Ammon's horn (tissue), 1 donor: ENCODE measurements around the gene KLKB1.
"Not testable (repeated sequence)": the region's sequence is repeated elsewhere in the genome, so short reads cannot be mapped to it uniquely, and the experiment has no call there.

Source experiments
- DNase-seq: peaks from one replicate; pipeline ENCODE4 v3.0.0-alpha.2; 2016; ENCODE audit warnings: low spot score

KLKB1 gene

DNA sequence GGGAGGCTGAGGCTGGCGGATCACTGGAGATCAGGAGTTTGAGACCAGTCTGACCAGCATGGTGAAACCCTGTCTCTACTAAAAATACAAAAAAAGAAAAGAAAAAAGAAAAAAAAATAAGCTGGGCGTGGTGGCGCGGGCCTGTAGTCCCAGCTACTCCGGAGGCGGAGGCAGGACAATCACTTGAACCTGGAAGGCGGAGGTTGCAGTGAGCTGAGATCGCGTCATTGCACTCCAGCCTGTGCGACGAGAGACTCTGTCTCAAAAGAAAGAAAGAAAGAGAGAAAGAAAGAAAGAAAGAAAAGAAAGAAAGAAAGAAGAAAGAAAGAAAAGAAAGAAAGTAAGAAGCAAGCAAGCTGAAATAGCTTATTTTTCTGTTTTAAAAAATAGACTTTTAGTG is 37.9 kb downstream of the KLKB1 start:
- DNase-seq: not testable (repeated sequence)

DNA sequence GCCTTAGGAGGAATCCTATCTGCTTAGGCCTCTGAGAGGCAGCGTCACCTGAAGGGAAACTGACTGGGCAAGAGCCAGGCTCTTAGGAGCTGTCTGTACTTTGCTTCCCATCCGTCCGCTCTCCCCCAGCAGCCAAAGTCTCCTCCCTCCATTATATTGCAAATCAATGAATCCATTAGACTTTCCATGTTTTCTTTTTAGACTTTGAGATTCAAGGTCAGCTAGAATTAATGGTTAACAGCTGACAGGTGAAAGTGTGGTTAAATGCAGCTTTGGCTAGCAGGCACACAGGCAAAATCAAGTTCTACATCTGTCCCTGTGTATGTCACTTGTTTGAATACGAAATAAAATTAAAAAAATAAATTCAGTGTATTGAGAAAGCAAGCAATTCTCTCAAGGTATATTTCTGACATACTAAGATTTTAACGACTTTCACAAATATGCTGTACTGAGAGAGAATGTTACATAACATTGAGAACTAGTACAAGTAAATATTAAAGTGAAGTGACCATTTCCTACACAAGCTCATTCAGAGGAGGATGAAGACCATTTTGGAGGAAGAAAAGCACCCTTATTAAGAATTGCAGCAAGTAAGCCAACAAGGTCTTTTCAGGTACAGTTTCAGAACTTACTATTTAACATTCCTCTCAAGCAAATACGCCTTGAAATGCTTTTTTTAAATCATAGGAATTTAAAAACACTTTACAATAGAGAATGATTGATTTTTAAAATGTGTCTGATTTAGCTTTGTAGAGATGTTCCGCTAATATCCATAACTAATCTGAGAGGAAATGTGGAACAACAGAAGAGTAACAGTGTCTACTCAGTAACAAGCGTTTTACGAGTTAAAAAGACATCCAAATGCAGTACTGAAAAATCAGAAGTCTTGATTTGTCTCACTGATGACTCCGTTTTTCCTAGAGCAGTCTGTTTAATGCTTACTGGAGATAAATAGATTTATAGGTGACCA is 38.7 kb downstream of the KLKB1 start, which contains the start of gene F11:
F11 (plus strand) TSS at position 507 of the 970 bp plus-strand sequence. CDS start 948 bp downstream, outside the sequence.
- no peak for DNase-seq

GRCh38 chr4:186266729-186267456 is 39.6 kb downstream of the KLKB1 start:
- DNase-seq: no peak

DNA sequence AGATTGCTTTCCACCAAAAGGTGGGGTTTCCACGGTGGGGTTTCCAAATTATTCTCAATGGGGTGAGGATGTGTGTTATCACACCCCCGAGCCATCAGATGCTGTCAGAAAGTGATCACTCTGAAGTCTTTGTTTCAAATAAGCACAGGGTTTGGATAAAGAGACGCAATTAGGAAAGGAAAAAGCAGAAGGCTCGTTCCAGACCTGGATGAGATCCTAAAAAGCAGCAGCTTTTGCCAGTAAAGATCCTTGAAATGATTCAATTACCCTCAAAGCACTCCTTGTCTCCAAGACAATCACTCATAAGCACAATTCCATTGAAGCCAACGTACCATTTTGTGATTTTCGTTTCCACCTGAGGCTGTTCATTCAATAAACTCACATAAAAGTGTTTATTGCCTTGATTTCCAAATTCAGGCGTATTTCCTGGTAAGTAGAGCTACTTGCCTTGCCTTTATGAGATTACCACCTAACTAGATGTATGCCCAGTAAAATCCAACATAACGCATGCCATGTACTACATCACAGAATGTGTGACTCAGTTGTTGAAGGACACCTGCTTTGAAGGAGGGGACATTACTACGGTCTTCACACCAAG is 43.9 kb downstream of the KLKB1 start:
- no peak for DNase-seq

DNA sequence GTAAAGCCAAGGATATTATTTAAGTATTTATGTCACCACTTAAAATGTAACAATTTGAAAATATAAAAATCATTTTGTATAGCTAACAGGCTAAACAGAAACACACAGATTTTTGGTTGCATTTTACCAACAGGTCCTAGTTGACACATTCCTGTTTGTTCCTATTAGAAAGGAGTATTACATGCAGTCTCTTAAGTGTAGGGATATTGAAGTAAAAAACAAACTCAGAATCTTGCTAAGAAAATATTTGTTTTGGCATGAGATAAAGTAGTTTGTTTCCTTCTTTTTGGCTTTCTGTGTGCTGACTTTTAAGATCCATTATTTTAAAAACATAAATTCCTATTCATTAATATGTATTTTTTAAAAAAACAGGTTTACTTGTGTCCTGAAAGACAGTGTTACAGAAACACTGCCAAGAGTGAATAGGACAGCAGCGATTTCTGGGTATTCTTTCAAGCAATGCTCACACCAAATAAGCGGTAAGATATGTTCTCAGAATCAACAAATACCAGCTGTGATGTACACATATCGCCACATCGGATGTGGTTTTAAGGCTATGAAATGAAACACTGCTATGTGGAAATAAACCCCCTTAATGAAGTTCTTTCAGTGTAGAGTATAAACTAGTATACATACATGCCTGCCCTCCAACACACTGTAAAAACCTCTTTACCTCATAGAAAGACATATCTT is 45.5 kb downstream of the KLKB1 start:
- no peak for DNase-seq

DNA sequence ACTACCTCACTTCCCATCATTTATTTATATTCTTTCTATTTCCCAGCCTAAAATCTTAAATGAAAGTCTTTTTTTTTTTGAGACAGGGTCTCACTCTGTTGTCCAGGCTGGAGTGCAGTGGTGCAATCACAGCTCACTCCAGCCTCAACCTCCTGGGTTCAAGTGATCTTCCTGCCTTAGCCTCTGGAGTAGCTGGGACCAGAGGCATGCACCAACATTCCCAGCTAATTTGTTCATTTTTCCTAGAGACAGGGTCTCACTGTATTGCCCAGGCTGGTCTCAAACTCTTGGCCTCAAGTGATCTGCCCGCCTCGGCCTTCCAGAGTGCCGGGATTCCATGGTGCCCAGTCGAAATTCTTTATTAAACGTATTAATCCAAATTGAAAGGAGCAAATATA is 46.1 kb downstream of the KLKB1 start:
- DNase-seq: not testable (repeated sequence)

DNA sequence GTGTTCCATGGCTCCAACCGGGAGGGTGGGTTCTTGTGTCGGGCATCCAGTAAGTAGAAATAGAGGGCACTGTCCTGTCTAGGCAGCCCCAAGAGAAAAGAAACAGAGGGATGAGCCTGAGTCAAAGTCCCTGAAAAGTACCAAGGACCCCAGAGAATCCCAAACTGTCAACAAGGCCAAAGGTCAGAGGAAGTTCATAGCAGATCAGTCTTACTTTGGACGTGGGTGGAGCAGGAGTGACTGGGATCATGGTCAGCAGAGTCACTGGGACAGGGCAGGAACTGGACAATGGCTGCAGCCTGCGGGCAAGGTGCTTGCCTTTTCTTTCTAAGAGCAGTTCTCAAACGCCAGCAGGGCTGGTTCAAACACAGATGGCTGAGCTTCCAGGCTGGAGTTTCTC is 56.0 kb downstream of the KLKB1 start:
- no peak for DNase-seq

GRCh38 chr4:186285147-186285546 is 57.8 kb downstream of the KLKB1 start:
- DNase-seq: no peak

DNA sequence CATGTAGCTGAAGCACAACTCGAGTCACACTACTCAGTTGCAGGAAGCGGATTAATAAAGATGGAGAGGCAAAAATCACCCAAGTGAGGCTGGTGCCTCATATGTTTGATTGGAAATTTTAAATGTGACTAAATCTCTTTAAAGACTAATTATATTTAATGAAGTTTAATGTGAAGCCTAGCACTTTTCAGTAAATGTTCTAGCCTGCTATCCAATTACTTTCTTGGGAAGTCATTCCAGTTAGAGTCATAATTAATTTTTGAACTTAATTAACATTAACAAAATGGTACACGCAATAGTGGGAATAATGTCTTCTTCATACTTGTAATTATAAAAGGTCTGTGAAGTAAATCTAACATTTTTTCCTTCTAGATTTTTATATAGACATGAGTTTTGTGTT is 59.3 kb downstream of the KLKB1 start:
- no peak for DNase-seq

- no peak for DNase-seq
Observed at GRCh38 chr4:186291256-186291890, 64.1 kb downstream of the KLKB1 start.

DNA sequence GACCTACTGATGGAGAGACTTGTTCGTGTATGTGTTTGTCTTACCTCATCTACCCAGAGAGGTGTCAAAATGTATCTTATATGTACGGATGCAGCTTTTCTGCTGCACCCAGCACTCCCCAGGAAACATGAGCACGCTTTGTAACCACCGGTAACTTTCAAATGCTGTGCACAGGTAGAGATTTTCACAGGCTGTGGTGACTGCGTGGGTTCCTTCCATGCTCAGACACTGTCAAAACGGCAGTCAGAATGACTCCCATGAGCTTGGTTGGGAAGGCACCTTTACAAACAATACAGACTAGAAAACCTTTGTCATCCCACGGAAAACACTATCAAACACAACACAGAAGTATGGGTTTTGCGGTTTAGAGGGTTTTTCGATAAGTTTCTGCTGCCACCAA is 66.9 kb downstream of the KLKB1 start:
- DNase-seq: no peak

DNA sequence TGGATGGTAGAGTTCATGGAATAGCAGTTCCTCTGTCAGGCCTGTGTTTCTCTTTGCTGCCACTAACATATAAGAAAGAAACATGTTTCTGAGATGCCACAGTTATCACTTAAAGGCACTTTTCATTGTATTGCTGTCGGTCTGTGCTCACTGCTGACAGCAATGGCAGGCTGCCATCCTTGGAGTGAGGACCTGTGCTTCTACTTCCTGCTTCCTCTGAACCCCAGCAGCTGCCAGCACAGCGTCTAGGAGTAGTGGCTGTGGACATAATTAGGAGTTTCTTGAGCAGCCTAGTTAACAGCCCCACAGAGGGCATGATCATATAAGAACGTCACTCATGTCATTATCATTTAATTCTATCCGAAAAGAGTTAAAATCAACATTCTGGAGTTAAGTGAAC is 69.2 kb downstream of the KLKB1 start:
- no peak for DNase-seq

DNA sequence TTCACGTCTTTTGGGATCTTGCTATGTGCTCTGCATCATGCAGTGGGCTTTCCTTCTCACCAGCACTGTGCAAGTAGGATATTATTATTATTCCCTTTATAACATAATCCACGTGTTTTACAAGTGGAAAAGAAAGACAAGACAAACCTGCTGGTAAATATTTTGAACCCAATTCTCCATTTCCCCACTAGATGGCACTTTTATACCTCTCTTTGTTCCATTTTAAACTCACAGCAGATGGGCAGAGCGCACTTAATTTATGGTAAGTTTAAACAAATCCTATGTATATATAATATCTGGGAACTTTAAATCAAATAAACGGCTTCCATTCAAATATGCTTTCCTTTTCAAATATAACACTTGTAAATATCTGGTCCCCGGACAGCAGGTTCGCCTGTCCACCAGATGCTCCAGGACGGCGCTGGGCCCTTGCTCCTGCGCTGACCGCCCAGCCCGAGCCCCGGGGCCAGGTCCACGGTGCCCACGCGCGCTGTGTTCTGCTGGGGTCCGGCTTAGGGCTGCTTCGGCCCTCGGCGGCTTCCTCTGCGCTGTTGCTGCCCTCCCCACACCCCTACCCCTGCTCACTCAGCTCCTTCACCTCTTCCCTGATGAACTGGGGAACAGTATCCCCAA is 69.8 kb downstream of the KLKB1 start:
- peak; percentile 57 for DNase-seq

DNA sequence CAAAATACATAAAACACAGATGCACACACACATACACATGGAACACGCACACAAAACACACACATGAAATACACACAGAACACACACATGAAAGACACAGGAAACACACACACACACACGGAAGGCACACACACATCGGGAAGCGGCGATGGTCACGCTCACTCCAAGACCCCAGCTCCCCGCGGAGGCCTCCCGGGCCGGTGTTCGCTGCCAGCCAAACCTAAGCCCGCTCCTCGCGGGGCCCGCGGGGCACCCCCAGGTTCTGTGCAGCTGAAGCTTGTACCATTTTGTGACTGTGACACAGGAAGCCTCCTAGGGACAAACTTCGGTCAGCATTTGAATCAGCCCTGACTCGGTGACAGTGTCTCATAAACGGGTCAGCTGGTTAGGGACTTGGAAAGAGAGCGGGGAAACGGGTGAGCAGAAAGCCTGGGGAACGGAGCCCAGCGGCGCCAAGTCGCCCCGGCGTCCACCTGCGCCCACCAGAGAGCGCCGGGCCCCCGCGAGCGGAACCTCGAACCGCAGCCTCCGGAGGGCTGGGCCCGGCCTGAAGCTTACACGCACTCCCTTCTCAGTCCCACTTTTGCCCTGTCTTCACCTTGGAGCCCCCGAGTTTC is 70.8 kb downstream of the KLKB1 start:
- no peak for DNase-seq

GRCh38 chr4:186299291-186299690 is 72.0 kb downstream of the KLKB1 start:
- no peak for DNase-seq

DNA sequence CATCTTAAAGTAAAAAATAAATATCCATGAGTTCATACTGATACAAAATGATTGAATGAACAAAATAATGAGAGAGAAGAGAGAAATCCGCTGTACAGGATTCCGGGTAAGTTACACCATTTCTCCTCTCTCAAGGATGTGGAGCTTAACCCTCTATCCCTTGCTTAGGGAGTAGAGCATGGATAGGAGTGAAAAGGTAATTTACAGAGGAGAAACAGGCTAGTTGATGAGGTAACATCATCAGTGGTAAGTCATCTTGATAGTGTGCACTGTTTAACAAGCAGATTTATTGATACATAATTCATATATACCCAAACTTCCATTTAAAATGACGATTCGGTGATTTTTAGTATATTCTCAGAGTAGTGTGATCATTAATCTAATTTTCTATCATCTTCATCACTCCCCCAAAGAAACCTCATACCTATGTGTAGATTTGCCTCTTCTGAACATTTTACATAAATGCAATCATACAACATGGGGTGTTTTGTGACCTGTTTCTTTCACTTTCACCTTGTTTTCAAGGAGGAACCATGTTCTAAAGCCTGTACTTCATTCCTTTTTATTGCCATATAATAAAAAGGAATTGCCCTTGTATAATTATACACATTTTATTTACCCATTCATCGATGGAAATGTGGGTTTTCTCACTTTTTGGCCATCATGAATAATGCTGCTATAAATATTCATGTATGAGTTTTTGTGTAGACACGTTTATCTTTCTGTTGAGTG is 73.5 kb downstream of the KLKB1 start:
- DNase-seq: no peak

GRCh38 chr4:186304216-186304615 is 76.9 kb downstream of the KLKB1 start:
- no peak for DNase-seq

GRCh38 chr4:186304866-186305505 is 77.7 kb downstream of the KLKB1 start:
- DNase-seq: no peak

DNA sequence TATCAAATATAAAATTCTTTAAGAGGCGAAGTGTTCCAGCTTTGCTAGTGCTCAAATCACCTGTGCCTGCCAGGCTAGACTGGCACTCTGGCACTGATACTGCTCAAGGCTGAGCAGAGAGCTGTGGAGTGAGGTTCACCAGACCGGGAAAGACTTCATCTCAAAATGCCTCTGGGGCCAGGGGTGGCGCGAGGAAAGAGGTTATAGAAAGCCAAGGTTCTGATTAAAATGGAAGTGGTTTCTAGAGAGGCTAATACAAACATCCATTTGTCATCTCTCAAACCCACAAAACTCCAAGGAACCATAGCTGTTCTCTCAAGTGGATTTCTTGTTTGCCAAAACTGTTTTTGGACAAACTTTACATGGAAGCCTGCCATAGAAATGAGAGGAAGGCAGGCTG is 80.2 kb downstream of the KLKB1 start:
- no peak for DNase-seq
